GM23338 (cell line): ENCODE measurements around the gene AQP1. TPM values are rescaled to one million over a fixed set of nuclear protein-coding genes. Genes with fewer than 3 reads are reported as not detected.

Experiments
- ATAC-seq: fragments of 200-7000 bp; cut with Tn5 transposase; 3 replicates; pipeline ENCODE4 v1.9.1; 2020
- DNase-seq: peaks from one replicate; pipeline ENCODE4 v3.0.0-alpha.2; 2015; ENCODE audit warnings: low spot score
- H2AFZ ChIP-seq: fragments of 200-600 bp; sonication (generic); 2 replicates; pipeline ENCODE4 v1.8.0; 2016; ENCODE audit warnings: antibody characterized with exemption, mild to moderate bottlenecking, moderate library complexity
- H3F3A ChIP-seq: fragments of 200-600 bp; sonication (generic); replicated peaks from 2 replicates; pipeline ENCODE4 v1.8.0; 2017; ENCODE audit warnings: antibody characterized with exemption, mixed run types, low read depth
- H3K27ac ChIP-seq: fragments of 200-600 bp; sonication (generic); 2 replicates; pipeline ENCODE4 v1.6.1; 2016; ENCODE audit warnings: low read depth
- H3K27me3 ChIP-seq: fragments of 200-600 bp; sonication (generic); 2 replicates; pipeline ENCODE4 v1.8.0; 2016; ENCODE audit warnings: mild to moderate bottlenecking, mixed run types, moderate library complexity; ENCODE audit not compliant: insufficient read depth
- H3K36me3 ChIP-seq: fragments of 200-600 bp; sonication (generic); 2 replicates; pipeline ENCODE4 v1.8.0; 2016; ENCODE audit warnings: mild to moderate bottlenecking; ENCODE audit not compliant: insufficient read depth
- H3K4me1 ChIP-seq: fragments of 200-600 bp; sonication (generic); 2 replicates; pipeline ENCODE4 v1.8.0; 2016; ENCODE audit warnings: mild to moderate bottlenecking, moderate library complexity; ENCODE audit not compliant: insufficient read depth
- H3K4me2 ChIP-seq: fragments of 200-600 bp; sonication (generic); 2 replicates; pipeline ENCODE4 v1.7.1; 2017; ENCODE audit warnings: mixed run types
- H3K4me3 ChIP-seq: fragments of 200-600 bp; sonication (generic); 2 replicates; pipeline ENCODE4 v1.6.1; 2016; ENCODE audit warnings: mixed run types
- H3K79me2 ChIP-seq: fragments of 200-600 bp; sonication (generic); replicated peaks from 2 replicates; pipeline ENCODE4 v1.8.0; 2017; ENCODE audit warnings: mild to moderate bottlenecking; ENCODE audit not compliant: insufficient read depth
- H3K9me2 ChIP-seq: fragments of 200-600 bp; sonication (generic); 2 replicates; pipeline ENCODE4 v1.8.0; 2017; ENCODE audit not compliant: insufficient read depth
- H4K20me1 ChIP-seq: fragments of 200-600 bp; sonication (generic); replicated peaks from 2 replicates; pipeline ENCODE4 v1.8.0; 2017; ENCODE audit warnings: mild to moderate bottlenecking; ENCODE audit not compliant: insufficient read depth
- H3K27ac Mint-ChIP-seq: 2 replicates; pipeline ENCODE4 v1.8.0; 2020; ENCODE audit warnings: inconsistent platforms, mild to moderate bottlenecking, moderate library complexity, mixed read lengths
- H3K27me3 Mint-ChIP-seq: 3 replicates; pipeline ENCODE4 v1.8.0; 2022; ENCODE audit warnings: low read depth, mild to moderate bottlenecking, moderate library complexity, mixed read lengths, inconsistent platforms; ENCODE audit not compliant: insufficient read depth, poor library complexity
- H3K36me3 Mint-ChIP-seq: 3 replicates; pipeline ENCODE4 v1.8.0; 2021; ENCODE audit warnings: low read depth, mild to moderate bottlenecking, inconsistent platforms, moderate library complexity, mixed read lengths
- H3K4me1 Mint-ChIP-seq: 3 replicates; pipeline ENCODE4 v1.8.0; 2020; ENCODE audit warnings: mild to moderate bottlenecking, inconsistent platforms, mixed read lengths
- H3K4me3 Mint-ChIP-seq: 3 replicates; pipeline ENCODE4 v1.8.0; 2021; ENCODE audit warnings: moderate library complexity, mild to moderate bottlenecking, inconsistent platforms, mixed read lengths
- H3K9me3 Mint-ChIP-seq: 3 replicates; pipeline ENCODE4 v1.8.0; 2020; ENCODE audit warnings: moderate library complexity, mild to moderate bottlenecking, inconsistent platforms, mixed read lengths
- CREB1 ChIP-seq: fragments of 250-450 bp; sonication (Bioruptor Pico); IDR thresholded peaks from 2 replicates; pipeline ENCODE4 v1.5.0; 2020; ENCODE audit warnings: low read depth, mild to moderate bottlenecking, moderate library complexity
- EZH2 ChIP-seq: fragments of 200-600 bp; sonication (generic); IDR thresholded peaks from one replicate; pipeline ENCODE4 v1.8.0; 2017; ENCODE audit warnings: antibody characterized with exemption, mild to moderate bottlenecking, low read depth; ENCODE audit not compliant: unreplicated experiment
- EZH2phosphoT487 ChIP-seq: fragments of 200-600 bp; sonication (generic); IDR thresholded peaks from one replicate; pipeline ENCODE4 v1.8.1; 2018; ENCODE audit warnings: antibody characterized with exemption; ENCODE audit not compliant: unreplicated experiment
- JUNB ChIP-seq: IDR thresholded peaks from one replicate; pipeline ENCODE4 v1.6.1; 2016; ENCODE audit warnings: antibody characterized with exemption; ENCODE audit not compliant: unreplicated experiment
- NANOG ChIP-seq: IDR thresholded peaks from 2 replicates; pipeline ENCODE4 v1.6.1; 2016; ENCODE audit warnings: antibody characterized with exemption, borderline replicate concordance
- POLR2AphosphoS5 ChIP-seq: IDR thresholded peaks from 2 replicates; pipeline ENCODE4 v1.6.1; 2016; ENCODE audit warnings: antibody characterized with exemption, low read depth
- STAT1 ChIP-seq: IDR thresholded peaks from one replicate; pipeline ENCODE4 v1.6.1; 2016; ENCODE audit warnings: antibody characterized with exemption; ENCODE audit not compliant: unreplicated experiment
- ZNF114 ChIP-seq: fragments of 250-450 bp; sonication (Bioruptor Pico); IDR thresholded peaks from 2 replicates; pipeline ENCODE4 v1.5.0; 2020; ENCODE audit warnings: mild to moderate bottlenecking, moderate library complexity
- ZNF331 ChIP-seq: fragments of 250-450 bp; sonication (Bioruptor Pico); IDR thresholded peaks from 2 replicates; pipeline ENCODE4 v1.5.0; 2020; ENCODE audit warnings: low read depth, mild to moderate bottlenecking, moderate library complexity
- polyA plus RNA-seq: library from polyadenylated mRNA; unstranded; fragments of >200 nt; fragmentation: Nextera tagmentation; extraction: Ambion mirVana; gene quantifications from 2 replicates; pipeline ENCODE4 v1.2.1, GENCODE V29; 2016
- total RNA-seq: library from RNA; depleted of rRNA; stranded (reverse); fragments of >200 nt; shearing (Covaris generic); gene quantifications from 2 replicates; pipeline ENCODE4 v1.2.3, GENCODE V29; 2014
- TF ChIP-seq, protein P1 (sequence below): IDR thresholded peaks from one replicate; pipeline ENCODE4 v1.6.1; 2018; ENCODE audit warnings: antibody characterized with exemption; ENCODE audit not compliant: unreplicated experiment
- TF ChIP-seq, protein P2 (sequence below), 2 experiments: fragments of 200-600 bp in 1 of 2; sonication (generic) in 1 of 2; conservative IDR thresholded peaks; 2 replicates each; pipeline versions ENCODE4 v1.5.1 to v1.6.1; 2016 to 2017; ENCODE audit warnings: antibody characterized with exemption in 2 of 2, low read depth in 2 of 2, mild to moderate bottlenecking in 2 of 2, moderate library complexity in 1 of 2
- TF ChIP-seq, protein P3 (sequence below): IDR thresholded peaks from 2 replicates; pipeline ENCODE4 v1.6.1; 2016; ENCODE audit warnings: antibody characterized with exemption
- TF ChIP-seq, protein P4 (sequence below): fragments of 250-450 bp; sonication (Bioruptor Pico); IDR thresholded peaks from 2 replicates; pipeline ENCODE4 v1.5.0; 2020; ENCODE audit warnings: mild to moderate bottlenecking, moderate library complexity

Gene AQP1
- total and polyA plus RNA-seq, 2 experiments from 2014 or later: 0.28 TPM; not detected in 1

DNA sequence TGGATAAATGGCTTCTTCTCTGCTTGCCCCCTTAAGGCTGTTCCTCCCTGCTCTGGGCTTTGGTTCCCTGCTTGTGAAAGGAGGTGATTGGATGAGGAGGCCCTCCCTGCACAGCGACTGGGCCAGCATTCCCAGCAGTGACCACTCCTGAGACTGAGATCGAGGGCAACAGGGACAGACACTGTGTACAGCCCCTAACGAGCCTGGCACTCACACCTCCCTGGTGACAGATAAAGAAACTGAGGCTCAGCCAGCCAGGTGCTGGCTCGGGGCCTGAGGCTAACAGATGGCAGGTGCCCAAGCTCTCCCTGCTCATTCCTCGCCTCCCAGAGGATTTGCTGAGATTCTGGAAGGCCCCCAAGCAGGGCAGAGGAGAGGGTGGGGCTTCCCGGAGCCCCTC lies 12.0 kb upstream of the AQP1 start:
- no peak overlapping the region for H3K27ac Mint-ChIP-seq
- H4K20me1 ChIP-seq: no peaks in the 10 kb centered on the region
- H3K27ac ChIP-seq: no peak overlapping the region
- H3K4me1 ChIP-seq: no peaks in the 10 kb centered on the region
- H3K79me2 ChIP-seq: no peaks in the 10 kb centered on the region
- no peak overlapping the region for H3K4me3 ChIP-seq
- TF ChIP-seq JUNB (no peak), NANOG (no peak), CREB1 (no peak), POLR2AphosphoS5 (no peak), EZH2phosphoT487 (no peak), ZNF114 (CRISPR knock-in tag) (no peak), EZH2 (no peak), STAT1 (no peak), ZNF331 (CRISPR knock-in tag) (no peak)
- TF ChIP-seq, protein P1, sequence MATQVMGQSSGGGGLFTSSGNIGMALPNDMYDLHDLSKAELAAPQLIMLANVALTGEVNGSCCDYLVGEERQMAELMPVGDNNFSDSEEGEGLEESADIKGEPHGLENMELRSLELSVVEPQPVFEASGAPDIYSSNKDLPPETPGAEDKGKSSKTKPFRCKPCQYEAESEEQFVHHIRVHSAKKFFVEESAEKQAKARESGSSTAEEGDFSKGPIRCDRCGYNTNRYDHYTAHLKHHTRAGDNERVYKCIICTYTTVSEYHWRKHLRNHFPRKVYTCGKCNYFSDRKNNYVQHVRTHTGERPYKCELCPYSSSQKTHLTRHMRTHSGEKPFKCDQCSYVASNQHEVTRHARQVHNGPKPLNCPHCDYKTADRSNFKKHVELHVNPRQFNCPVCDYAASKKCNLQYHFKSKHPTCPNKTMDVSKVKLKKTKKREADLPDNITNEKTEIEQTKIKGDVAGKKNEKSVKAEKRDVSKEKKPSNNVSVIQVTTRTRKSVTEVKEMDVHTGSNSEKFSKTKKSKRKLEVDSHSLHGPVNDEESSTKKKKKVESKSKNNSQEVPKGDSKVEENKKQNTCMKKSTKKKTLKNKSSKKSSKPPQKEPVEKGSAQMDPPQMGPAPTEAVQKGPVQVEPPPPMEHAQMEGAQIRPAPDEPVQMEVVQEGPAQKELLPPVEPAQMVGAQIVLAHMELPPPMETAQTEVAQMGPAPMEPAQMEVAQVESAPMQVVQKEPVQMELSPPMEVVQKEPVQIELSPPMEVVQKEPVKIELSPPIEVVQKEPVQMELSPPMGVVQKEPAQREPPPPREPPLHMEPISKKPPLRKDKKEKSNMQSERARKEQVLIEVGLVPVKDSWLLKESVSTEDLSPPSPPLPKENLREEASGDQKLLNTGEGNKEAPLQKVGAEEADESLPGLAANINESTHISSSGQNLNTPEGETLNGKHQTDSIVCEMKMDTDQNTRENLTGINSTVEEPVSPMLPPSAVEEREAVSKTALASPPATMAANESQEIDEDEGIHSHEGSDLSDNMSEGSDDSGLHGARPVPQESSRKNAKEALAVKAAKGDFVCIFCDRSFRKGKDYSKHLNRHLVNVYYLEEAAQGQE: no peak
- TF ChIP-seq, protein P2, sequence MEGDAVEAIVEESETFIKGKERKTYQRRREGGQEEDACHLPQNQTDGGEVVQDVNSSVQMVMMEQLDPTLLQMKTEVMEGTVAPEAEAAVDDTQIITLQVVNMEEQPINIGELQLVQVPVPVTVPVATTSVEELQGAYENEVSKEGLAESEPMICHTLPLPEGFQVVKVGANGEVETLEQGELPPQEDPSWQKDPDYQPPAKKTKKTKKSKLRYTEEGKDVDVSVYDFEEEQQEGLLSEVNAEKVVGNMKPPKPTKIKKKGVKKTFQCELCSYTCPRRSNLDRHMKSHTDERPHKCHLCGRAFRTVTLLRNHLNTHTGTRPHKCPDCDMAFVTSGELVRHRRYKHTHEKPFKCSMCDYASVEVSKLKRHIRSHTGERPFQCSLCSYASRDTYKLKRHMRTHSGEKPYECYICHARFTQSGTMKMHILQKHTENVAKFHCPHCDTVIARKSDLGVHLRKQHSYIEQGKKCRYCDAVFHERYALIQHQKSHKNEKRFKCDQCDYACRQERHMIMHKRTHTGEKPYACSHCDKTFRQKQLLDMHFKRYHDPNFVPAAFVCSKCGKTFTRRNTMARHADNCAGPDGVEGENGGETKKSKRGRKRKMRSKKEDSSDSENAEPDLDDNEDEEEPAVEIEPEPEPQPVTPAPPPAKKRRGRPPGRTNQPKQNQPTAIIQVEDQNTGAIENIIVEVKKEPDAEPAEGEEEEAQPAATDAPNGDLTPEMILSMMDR (conservative IDR thresholded peaks at IDR 0.05; ENCODE audit: low read depth in 2 of 2): no peak
- TF ChIP-seq, protein P3, sequence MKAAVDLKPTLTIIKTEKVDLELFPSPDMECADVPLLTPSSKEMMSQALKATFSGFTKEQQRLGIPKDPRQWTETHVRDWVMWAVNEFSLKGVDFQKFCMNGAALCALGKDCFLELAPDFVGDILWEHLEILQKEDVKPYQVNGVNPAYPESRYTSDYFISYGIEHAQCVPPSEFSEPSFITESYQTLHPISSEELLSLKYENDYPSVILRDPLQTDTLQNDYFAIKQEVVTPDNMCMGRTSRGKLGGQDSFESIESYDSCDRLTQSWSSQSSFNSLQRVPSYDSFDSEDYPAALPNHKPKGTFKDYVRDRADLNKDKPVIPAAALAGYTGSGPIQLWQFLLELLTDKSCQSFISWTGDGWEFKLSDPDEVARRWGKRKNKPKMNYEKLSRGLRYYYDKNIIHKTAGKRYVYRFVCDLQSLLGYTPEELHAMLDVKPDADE: no peak
- TF ChIP-seq, protein P4, sequence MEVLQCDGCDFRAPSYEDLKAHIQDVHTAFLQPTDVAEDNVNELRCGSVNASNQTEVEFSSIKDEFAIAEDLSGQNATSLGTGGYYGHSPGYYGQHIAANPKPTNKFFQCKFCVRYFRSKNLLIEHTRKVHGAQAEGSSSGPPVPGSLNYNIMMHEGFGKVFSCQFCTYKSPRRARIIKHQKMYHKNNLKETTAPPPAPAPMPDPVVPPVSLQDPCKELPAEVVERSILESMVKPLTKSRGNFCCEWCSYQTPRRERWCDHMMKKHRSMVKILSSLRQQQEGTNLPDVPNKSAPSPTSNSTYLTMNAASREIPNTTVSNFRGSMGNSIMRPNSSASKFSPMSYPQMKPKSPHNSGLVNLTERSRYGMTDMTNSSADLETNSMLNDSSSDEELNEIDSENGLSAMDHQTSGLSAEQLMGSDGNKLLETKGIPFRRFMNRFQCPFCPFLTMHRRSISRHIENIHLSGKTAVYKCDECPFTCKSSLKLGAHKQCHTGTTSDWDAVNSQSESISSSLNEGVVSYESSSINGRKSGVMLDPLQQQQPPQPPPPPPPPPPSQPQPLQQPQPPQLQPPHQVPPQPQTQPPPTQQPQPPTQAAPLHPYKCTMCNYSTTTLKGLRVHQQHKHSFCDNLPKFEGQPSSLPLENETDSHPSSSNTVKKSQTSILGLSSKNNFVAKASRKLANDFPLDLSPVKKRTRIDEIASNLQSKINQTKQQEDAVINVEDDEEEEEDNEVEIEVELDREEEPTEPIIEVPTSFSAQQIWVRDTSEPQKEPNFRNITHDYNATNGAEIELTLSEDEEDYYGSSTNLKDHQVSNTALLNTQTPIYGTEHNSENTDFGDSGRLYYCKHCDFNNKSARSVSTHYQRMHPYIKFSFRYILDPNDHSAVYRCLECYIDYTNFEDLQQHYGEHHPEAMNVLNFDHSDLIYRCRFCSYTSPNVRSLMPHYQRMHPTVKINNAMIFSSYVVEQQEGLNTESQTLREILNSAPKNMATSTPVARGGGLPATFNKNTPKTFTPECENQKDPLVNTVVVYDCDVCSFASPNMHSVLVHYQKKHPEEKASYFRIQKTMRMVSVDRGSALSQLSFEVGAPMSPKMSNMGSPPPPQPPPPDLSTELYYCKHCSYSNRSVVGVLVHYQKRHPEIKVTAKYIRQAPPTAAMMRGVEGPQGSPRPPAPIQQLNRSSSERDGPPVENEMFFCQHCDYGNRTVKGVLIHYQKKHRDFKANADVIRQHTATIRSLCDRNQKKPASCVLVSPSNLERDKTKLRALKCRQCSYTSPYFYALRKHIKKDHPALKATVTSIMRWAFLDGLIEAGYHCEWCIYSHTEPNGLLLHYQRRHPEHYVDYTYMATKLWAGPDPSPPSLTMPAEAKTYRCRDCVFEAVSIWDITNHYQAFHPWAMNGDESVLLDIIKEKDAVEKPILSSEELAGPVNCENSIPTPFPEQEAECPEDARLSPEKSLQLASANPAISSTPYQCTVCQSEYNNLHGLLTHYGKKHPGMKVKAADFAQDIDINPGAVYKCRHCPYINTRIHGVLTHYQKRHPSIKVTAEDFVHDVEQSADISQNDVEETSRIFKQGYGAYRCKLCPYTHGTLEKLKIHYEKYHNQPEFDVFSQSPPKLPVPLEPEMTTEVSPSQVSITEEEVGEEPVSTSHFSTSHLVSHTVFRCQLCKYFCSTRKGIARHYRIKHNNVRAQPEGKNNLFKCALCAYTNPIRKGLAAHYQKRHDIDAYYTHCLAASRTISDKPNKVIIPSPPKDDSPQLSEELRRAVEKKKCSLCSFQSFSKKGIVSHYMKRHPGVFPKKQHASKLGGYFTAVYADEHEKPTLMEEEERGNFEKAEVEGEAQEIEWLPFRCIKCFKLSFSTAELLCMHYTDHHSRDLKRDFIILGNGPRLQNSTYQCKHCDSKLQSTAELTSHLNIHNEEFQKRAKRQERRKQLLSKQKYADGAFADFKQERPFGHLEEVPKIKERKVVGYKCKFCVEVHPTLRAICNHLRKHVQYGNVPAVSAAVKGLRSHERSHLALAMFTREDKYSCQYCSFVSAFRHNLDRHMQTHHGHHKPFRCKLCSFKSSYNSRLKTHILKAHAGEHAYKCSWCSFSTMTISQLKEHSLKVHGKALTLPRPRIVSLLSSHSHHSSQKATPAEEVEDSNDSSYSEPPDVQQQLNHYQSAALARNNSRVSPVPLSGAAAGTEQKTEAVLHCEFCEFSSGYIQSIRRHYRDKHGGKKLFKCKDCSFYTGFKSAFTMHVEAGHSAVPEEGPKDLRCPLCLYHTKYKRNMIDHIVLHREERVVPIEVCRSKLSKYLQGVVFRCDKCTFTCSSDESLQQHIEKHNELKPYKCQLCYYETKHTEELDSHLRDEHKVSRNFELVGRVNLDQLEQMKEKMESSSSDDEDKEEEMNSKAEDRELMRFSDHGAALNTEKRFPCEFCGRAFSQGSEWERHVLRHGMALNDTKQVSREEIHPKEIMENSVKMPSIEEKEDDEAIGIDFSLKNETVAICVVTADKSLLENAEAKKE (CRISPR knock-in tag): no peak
- H3F3A ChIP-seq: no peaks in the 10 kb centered on the region
- ATAC-seq: no peak
- no peak overlapping the region for H2AFZ ChIP-seq
- H3K27me3 ChIP-seq: no peaks in the 10 kb centered on the region
- no peaks in the 10 kb centered on the region for H3K36me3 Mint-ChIP-seq
- H3K36me3 ChIP-seq: no peaks in the 10 kb centered on the region
- DNase-seq: no peak
- H3K9me3 Mint-ChIP-seq: no peaks in the 10 kb centered on the region; the same call in 2 of the 3 replicates
- peaks cover 10% of the 10 kb centered on the region for H3K4me1 Mint-ChIP-seq
- H3K4me3 Mint-ChIP-seq: no peak overlapping the region
- no peaks in the 10 kb centered on the region for H3K9me2 ChIP-seq
- H3K27me3 Mint-ChIP-seq: peaks cover 5% of the 10 kb centered on the region
- no peak overlapping the region for H3K4me2 ChIP-seq
